Neural progenitor cell (in vitro differentiated cells): ENCODE measurements around the gene TSPAN16. TPM values are rescaled to one million over a fixed set of nuclear protein-coding genes. Genes with fewer than 3 reads are reported as not detected.
"Not testable (repeated sequence)": the region's sequence is repeated elsewhere in the genome, so short reads cannot be mapped to it uniquely, and the experiment has no call there.

Source experiments
- DNase-seq: peaks from one replicate; pipeline ENCODE4 v3.0.0-alpha.2; 2016; ENCODE audit warnings: low spot score
- H2AFZ ChIP-seq: fragments of 200-600 bp; sonication (generic); replicated peaks from 2 replicates; pipeline ENCODE4 v1.6.1; 2016; ENCODE audit warnings: antibody characterized with exemption
- H3F3A ChIP-seq: fragments of 200-600 bp; sonication (generic); 2 replicates; pipeline ENCODE4 v1.6.1; 2016; ENCODE audit warnings: antibody characterized with exemption, low read depth
- H3K27ac ChIP-seq: fragments of 200-600 bp; sonication (generic); 2 replicates; pipeline ENCODE4 v1.5.1; 2016; ENCODE audit warnings: mild to moderate bottlenecking
- H3K27me3 ChIP-seq: fragments of 200-600 bp; sonication (generic); 2 replicates; pipeline ENCODE4 v1.6.1; 2016; ENCODE audit warnings: mild to moderate bottlenecking, moderate library complexity
- H3K36me3 ChIP-seq: fragments of 200-600 bp; sonication (generic); 2 replicates; pipeline ENCODE4 v1.5.1; 2016
- H3K4me1 ChIP-seq: fragments of 200-600 bp; sonication (generic); 2 replicates; pipeline ENCODE4 v1.6.1; 2016; ENCODE audit warnings: mixed run types
- H3K4me2 ChIP-seq: fragments of 200-600 bp; sonication (generic); 2 replicates; pipeline ENCODE4 v1.6.1; 2016
- H3K4me3 ChIP-seq: fragments of 200-600 bp; sonication (generic); 2 replicates; pipeline ENCODE4 v1.5.1; 2016
- H3K79me2 ChIP-seq: fragments of 200-600 bp; sonication (generic); 2 replicates; pipeline ENCODE4 v1.6.1; 2016; ENCODE audit warnings: low read depth
- H3K9ac ChIP-seq: fragments of 200-600 bp; sonication (generic); 2 replicates; pipeline ENCODE4 v1.6.1; 2016
- H3K9me3 ChIP-seq: fragments of 200-600 bp; sonication (generic); 2 replicates; pipeline ENCODE4 v1.5.1; 2016; ENCODE audit warnings: low read depth
- H4K20me1 ChIP-seq: fragments of 200-600 bp; sonication (generic); 2 replicates; pipeline ENCODE4 v1.6.1; 2016; ENCODE audit warnings: low read depth
- H3K27ac Mint-ChIP-seq: 3 replicates; pipeline ENCODE4 v1.8.0; 2021; ENCODE audit warnings: mixed read lengths
- H3K27me3 Mint-ChIP-seq: 2 replicates; pipeline ENCODE4 v1.8.0; 2022; ENCODE audit warnings: low read depth, mild to moderate bottlenecking, inconsistent platforms, moderate library complexity, mixed read lengths; ENCODE audit not compliant: insufficient read depth
- H3K36me3 Mint-ChIP-seq: 3 replicates; pipeline ENCODE4 v1.8.0; 2021; ENCODE audit warnings: mixed read lengths
- H3K4me1 Mint-ChIP-seq: 3 replicates; pipeline ENCODE4 v1.8.0; 2021; ENCODE audit warnings: mixed read lengths
- H3K4me3 Mint-ChIP-seq: 3 replicates; pipeline ENCODE4 v1.8.0; 2021; ENCODE audit warnings: mild to moderate bottlenecking, moderate library complexity, mixed read lengths
- H3K9me3 Mint-ChIP-seq: 3 replicates; pipeline ENCODE4 v1.8.0; 2020; ENCODE audit warnings: mixed read lengths
- CTCF ChIP-seq: fragments of 200-600 bp; sonication (generic); IDR thresholded peaks from 2 replicates; pipeline ENCODE4 v1.5.1; 2017; ENCODE audit warnings: antibody characterized with exemption, mild to moderate bottlenecking
- EZH2 ChIP-seq: fragments of 200-600 bp; sonication (generic); IDR thresholded peaks from 2 replicates; pipeline ENCODE4 v1.6.1; 2017; ENCODE audit warnings: antibody characterized with exemption, mild to moderate bottlenecking, moderate library complexity
- EZH2phosphoT487 ChIP-seq: fragments of 200-600 bp; sonication (generic); IDR thresholded peaks from 2 replicates; pipeline ENCODE4 v1.6.1; 2017; ENCODE audit warnings: antibody characterized with exemption
- total RNA-seq: library from RNA; depleted of rRNA; stranded (reverse); fragments of >200 nt; gene quantifications from 2 replicates; pipeline ENCODE4 v1.2.3, GENCODE V29; 2015; ENCODE audit warnings: low replicate concordance

Gene TSPAN16
- total RNA-seq, 1 donor from 2014 or later = not detected

- TF ChIP-seq CTCF (no peak), EZH2 (no peak), EZH2phosphoT487 (no peak)
- Histone ChIP-seq H2AFZ (peak within 1 kb of the TSS; percentile 83), H3K27ac (no peak within 1 kb of the TSS), H3K36me3 (no peaks in the 10 kb centered on the region), H3K4me1 (no peaks in the 10 kb centered on the region), H3K79me2 (no peaks in the 10 kb centered on the region), H3K4me3 (peak within 1 kb of the TSS; percentile 70), H4K20me1 (no peaks in the 10 kb centered on the region), H3K9ac (no peak within 1 kb of the TSS), H3K9me3 (no peaks in the 10 kb centered on the region), H3F3A (no peaks in the 10 kb centered on the region), H3K4me2 (peak within 1 kb of the TSS; percentile 88), H3K27me3 (peaks cover 14% of the 10 kb centered on the region)
- Mint-ChIP-seq H3K36me3 (peaks cover 10% of the 10 kb centered on the region), H3K27me3 (peaks cover 6% of the 10 kb centered on the region), H3K4me3 (peak within 1 kb of the TSS; percentile 87), H3K9me3 (no peaks in the 10 kb centered on the region), H3K4me1 (peaks cover 15% of the 10 kb centered on the region), H3K27ac (no peak within 1 kb of the TSS)
- peak; percentile 96 for DNase-seq
These were observed 43.5 kb downstream of the TSPAN16 start, which contains the start of gene RAB3D for GRCh38 chr19:11339254-11340098. Gene RAB3D, minus strand, starts transcription at chr19:11339657. Its CDS starts 2,258 bp downstream, at chr19:11337399.

- not testable (repeated sequence) for H3F3A ChIP-seq, H3K27me3 Mint-ChIP-seq, H3K27ac ChIP-seq, H3K9me3 Mint-ChIP-seq, H4K20me1 ChIP-seq, H3K79me2 ChIP-seq, DNase-seq, H3K27ac Mint-ChIP-seq, H3K9ac ChIP-seq, H2AFZ ChIP-seq, H3K4me3 ChIP-seq, H3K4me1 ChIP-seq, H3K36me3 ChIP-seq, H3K36me3 Mint-ChIP-seq, H3K9me3 ChIP-seq
- Mint-ChIP-seq H3K4me1 (peaks cover 17% of the 10 kb centered on the region), H3K4me3 (peak overlapping the region; percentile 87)
- Histone ChIP-seq H3K27me3 (peaks cover 14% of the 10 kb centered on the region), H3K4me2 (peak overlapping the region; percentile 88)
These were observed 44.1 kb downstream of the TSPAN16 start for GRCh38 chr19:11340099-11340467.

GRCh38 chr19:11342429-11342828, 46.5 kb downstream of the TSPAN16 start:
- Histone ChIP-seq H3K36me3 (no peaks in the 10 kb centered on the region), H3K4me2 (no peak overlapping the region), H2AFZ (no peak overlapping the region), H3K4me3 (no peak overlapping the region), H3K79me2 (no peaks in the 10 kb centered on the region), H3K27ac (no peak overlapping the region), H3K9me3 (no peaks in the 10 kb centered on the region), H4K20me1 (no peaks in the 10 kb centered on the region), H3K27me3 (peaks cover 14% of the 10 kb centered on the region), H3F3A (peaks cover 5% of the 10 kb centered on the region), H3K9ac (no peak overlapping the region), H3K4me1 (no peaks in the 10 kb centered on the region)
- Mint-ChIP-seq H3K9me3 (no peaks in the 10 kb centered on the region), H3K4me3 (no peak overlapping the region), H3K27me3 (peaks cover 6% of the 10 kb centered on the region), H3K36me3 (no peaks in the 10 kb centered on the region), H3K27ac (no peak overlapping the region), H3K4me1 (peaks cover 35% of the 10 kb centered on the region)
- TF ChIP-seq CTCF (no peak), EZH2 (no peak), EZH2phosphoT487 (no peak)
- DNase-seq = no peak

- Histone ChIP-seq H3K27ac (no peak overlapping the region), H3K27me3 (no peaks in the 10 kb centered on the region), H3K4me3 (peak overlapping the region; percentile 82), H4K20me1 (no peaks in the 10 kb centered on the region), H3K9ac (no peak overlapping the region), H3K36me3 (no peaks in the 10 kb centered on the region), H3F3A (peaks cover 5% of the 10 kb centered on the region), H3K4me1 (no peaks in the 10 kb centered on the region), H3K79me2 (no peaks in the 10 kb centered on the region), H3K4me2 (peak overlapping the region; percentile 76), H2AFZ (no peak overlapping the region), H3K9me3 (no peaks in the 10 kb centered on the region)
- Mint-ChIP-seq H3K4me1 (peaks cover 22% of the 10 kb centered on the region), H3K27ac (peak overlapping the region; percentile 24), H3K27me3 (peaks cover 3% of the 10 kb centered on the region), H3K36me3 (no peaks in the 10 kb centered on the region), H3K4me3 (peak overlapping the region; percentile 90), H3K9me3 (peaks cover 7% of the 10 kb centered on the region)
- TF ChIP-seq EZH2 (no peak), EZH2phosphoT487 (no peak), CTCF (no peak)
- no peak for DNase-seq
These were observed 49.3 kb downstream of the TSPAN16 start for GRCh38 chr19:11345122-11345803.
